ENCODE data around the gene U2AF2. TPM values are rescaled to one million over a fixed set of nuclear protein-coding genes. Genes with fewer than 3 reads are reported as not detected.

U2AF2 gene
- total RNA-seq = 150 TPM

DNA sequence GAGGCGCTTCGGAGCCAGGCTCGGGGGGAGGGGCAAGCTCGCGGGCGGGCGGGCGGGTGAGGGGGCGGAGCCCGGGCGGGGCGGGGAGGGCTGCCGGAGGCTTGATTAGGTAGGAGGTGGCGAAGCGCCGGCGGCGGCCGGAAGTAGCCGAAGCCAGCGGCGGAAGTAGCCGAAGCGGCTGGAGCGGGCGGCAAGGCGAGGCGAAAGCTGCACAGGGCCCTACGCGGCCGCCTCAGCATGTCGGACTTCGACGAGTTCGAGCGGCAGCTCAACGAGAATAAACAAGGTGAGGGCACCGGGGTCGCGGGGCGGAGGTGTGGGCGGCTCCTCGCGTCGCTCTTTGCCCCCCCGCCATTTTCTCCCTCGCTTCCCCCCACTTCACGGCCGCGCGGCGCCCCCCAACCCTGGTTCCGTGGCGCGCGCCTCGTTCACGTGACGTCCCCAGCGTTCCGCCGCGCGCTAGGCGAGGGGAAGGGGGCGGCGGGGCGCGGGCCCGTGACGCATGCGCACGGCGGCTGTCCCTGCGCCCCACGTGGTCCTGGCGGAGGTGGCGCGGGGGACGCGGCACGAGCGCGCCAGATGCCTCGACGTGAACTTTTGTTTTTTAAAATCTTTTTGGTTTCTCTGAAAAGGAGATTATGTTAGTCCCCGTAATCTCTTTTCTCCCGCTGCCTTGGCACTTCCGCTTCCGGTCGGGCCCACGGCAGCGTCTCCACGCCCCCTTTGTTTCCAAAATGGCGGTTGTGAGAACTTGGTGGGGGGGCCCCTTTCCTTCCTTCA lies at the start of gene U2AF2:
Gene U2AF2, plus strand, starts transcription at position 168 of the 780 bp plus-strand sequence. Its CDS starts 70 bp downstream, at position 238.

GRCh38 chr19:55605637-55606470 lies 49.0 kb upstream of the U2AF2 start, which contains the start of gene ZNF865:
TSS of gene ZNF865 (plus strand) at chr19:55605647. CDS start at chr19:55613619, 7,972 bp downstream.

GRCh38 chr19:55624109-55625003 lies 30.5 kb upstream of the U2AF2 start, which contains the start of gene ZNF784:
TSS of gene ZNF784 (minus strand) at chr19:55624566. CDS start at chr19:55624561, 5 bp downstream.

DNA sequence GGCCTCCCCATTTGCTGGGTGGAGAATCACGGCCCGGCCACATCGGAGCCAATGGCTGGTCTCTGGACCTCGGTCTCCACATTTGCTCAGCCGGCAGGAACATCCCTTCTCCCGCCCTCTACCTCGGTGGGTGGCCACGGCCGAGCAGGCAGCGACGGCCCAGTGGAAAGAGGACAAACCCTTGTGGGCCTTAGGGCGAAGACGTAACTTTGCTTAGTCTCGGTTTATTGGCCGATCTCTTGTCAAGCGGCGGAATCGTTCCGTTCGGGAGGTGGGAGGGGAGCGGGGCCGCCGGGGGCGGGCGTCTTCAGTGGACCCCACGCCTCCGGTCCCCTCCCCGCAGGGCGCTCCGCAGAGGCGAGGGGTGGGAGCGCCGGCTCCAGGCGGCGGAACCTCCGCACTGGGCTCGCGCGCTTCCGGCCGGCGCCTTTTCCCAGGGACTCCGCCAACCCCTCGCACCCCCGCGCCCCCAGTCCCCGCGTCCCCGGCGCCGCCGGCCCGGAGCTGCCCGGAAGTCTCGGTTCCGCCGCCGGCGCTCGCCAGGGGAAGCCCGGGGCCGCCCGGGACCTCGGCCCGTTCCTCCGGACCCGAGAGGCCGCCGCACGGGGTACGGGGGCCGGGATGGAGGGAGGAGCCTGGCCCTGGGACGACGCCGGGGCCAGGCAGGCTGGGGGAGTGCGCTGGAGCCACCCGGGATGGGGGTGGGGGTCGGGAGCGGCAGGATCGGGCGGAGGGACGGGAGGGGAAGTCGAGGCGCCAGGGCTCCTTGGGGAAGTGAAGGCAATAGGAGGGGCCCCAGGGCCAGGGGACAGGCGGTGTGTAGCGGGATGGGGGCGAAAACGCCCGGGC lies 14.0 kb upstream of the U2AF2 start, which contains the start of gene ZNF580:
Gene ZNF580, plus strand, starts transcription at position 426 of the 849 bp plus-strand sequence. CDS start 1,507 bp downstream, outside the sequence.

GRCh38 chr19:55643003-55643886 lies 11.6 kb upstream of the U2AF2 start, which contains the start of gene ZNF581:
TSS of gene ZNF581 (plus strand) at chr19:55643649. CDS start at chr19:55644572, 923 bp downstream.

GRCh38 chr19:55647732-55648584 lies 6.9 kb upstream of the U2AF2 start, which contains the start of gene CCDC106:
TSS of gene CCDC106 (plus strand) at chr19:55648212. CDS start at chr19:55649047, 835 bp downstream.

DNA sequence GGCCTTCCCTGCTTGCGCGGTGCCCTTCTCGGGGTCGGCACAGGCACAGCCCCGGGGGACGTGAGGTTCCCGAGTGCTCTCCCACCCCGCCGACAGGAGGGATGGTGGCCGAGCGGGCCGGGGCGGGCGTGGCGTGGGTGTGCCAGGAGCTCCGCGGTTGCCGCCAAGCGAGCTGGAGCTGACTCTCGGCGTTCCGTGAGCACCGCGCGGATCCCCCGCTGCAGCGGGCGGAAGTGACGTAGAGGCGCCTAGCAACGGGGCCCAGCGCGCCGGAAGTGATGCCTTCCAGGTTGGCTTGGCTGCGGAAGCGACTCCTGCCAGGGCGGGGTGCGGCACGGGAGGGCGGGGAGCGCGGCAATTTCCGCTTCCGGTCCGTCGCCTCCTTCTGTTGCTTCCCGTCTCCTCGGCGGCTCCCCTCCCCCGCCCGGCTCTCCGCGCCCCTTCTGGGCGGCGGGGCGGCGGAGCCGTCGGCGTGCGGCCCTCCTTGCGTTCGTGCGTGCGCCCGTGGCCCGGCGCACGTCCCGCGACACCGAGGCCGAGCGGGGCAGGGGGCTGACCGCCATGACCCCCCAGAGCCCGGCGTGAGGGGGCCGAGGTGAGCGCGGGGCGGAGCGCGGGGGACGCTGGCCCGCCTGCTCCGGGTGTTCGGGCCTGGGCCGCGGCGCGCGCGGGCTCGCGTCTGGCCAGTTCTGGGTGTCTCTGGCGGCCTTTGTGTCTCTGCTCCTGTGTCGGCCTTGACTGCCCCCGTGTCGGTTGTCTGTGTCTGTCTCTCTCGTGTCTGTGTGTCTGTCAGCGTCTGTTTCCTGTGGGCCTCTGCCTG lies 20.2 kb downstream of the U2AF2 start, which contains the start of gene EPN1:
Gene EPN1, plus strand, starts transcription at position 386 of the 820 bp plus-strand sequence. CDS start 3,402 bp downstream, outside the sequence.

Small RNA genes lying within 50 kb of the gene (small RNA-seq; reads per million reads assigned to genes)
- not detected for gene AC010525.2 (ENCODE audit: low replicate concordance)

Other genes with a start within 250 kb of the U2AF2 start
- gene UBE2S, start 247.2 kb upstream of the U2AF2 start, total RNA-seq = 21.2 TPM
- gene SHISA7, start 211.7 kb upstream of the U2AF2 start, total RNA-seq = 0.12 TPM
- gene ISOC2, start 193.4 kb upstream of the U2AF2 start, total RNA-seq = 80.6 TPM
- not detected for gene C19orf85, start 190.3 kb upstream of the U2AF2 start, total RNA-seq
- 5.6 TPM for gene ZNF628, start 178.4 kb upstream of the U2AF2 start, total RNA-seq
- 19.6 TPM for gene NAT14, start 169.8 kb upstream of the U2AF2 start, total RNA-seq
- 5.3 TPM for gene SSC5D, start 166.6 kb upstream of the U2AF2 start, total RNA-seq
- gene SBK2, start 117.9 kb upstream of the U2AF2 start, total RNA-seq = 0.35 TPM
- gene SBK3, start 109.5 kb upstream of the U2AF2 start, total RNA-seq = not detected
- 10.0 TPM for gene ZNF579, start 74.2 kb upstream of the U2AF2 start, total RNA-seq
- gene FIZ1, start 55.5 kb upstream of the U2AF2 start, total RNA-seq = 9.2 TPM
- gene ZNF524, start 54.7 kb upstream of the U2AF2 start, total RNA-seq = 13.3 TPM
- 10.3 TPM for gene ZNF865, start 49.4 kb upstream of the U2AF2 start, total RNA-seq
- gene ZNF784, start 30.5 kb upstream of the U2AF2 start, total RNA-seq = 14.7 TPM
- 18.8 TPM for gene ZNF580, start 14.0 kb upstream of the U2AF2 start, total RNA-seq
- 26.9 TPM for gene ZNF581, start 11.4 kb upstream of the U2AF2 start, total RNA-seq
- 12.3 TPM for gene CCDC106, start 6.8 kb upstream of the U2AF2 start, total RNA-seq
- 110 TPM for gene EPN1, start 20.2 kb downstream of the U2AF2 start, total RNA-seq
- not detected for gene NLRP9, start 83.4 kb downstream of the U2AF2 start, total RNA-seq
- not detected for gene RFPL4A, start 104.1 kb downstream of the U2AF2 start, total RNA-seq
- 0.41 TPM for gene RFPL4AL1, start 114.1 kb downstream of the U2AF2 start, total RNA-seq
- 0.18 TPM for gene NLRP11, start 177.0 kb downstream of the U2AF2 start, total RNA-seq
- not detected for gene NLRP4, start 181.5 kb downstream of the U2AF2 start, total RNA-seq

All from metanephros (tissue), 2 donors.